SH-SY5Y (cell line): Measurements from ENCODE around the gene GREM1.

Experiments used
- GATA2 ChIP-seq: IDR thresholded peaks from 2 replicates; pipeline ENCODE4 v1.6.1; 2011; ENCODE audit warnings: mild to moderate bottlenecking, low read depth, low read length
- GATA3 ChIP-seq: IDR thresholded peaks from 2 replicates; pipeline ENCODE4 v1.6.1; 2011; ENCODE audit warnings: low read depth, mild to moderate bottlenecking, low read length, moderate library complexity

DNA sequence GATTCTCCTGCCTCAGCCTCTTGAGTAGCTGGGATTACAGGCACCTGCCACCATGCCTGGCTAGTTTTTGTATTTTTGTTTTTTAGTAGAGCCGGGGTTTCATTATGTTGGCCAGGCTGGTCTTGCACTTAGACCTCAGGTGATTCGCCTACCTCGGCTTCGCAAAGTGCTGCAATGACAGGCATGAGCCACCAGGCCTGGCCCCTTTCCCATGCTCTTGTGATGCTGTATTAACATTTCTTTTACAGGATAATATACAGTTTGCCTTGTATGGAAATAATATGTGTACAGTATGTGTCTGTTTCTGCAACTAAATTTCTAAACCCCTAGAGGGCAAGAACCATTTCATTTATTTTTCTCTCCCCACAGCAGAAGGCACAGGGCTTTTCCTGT, 38.5 kb upstream of the GREM1 start:
- TF ChIP-seq GATA2 (no peak), GATA3 (no peak)
